SKM-1 (cell line): ENCODE results near the gene RERE.
"Not testable (repeated sequence)": the region's sequence is repeated elsewhere in the genome, so short reads cannot be mapped to it uniquely, and the experiment has no call there.

Source experiments
- DNase-seq: peaks from one replicate; lab custom pipeline; 2025; ENCODE audit not compliant: unreplicated experiment; lab: John Stamatoyannopoulos, UW

Gene RERE

DNA sequence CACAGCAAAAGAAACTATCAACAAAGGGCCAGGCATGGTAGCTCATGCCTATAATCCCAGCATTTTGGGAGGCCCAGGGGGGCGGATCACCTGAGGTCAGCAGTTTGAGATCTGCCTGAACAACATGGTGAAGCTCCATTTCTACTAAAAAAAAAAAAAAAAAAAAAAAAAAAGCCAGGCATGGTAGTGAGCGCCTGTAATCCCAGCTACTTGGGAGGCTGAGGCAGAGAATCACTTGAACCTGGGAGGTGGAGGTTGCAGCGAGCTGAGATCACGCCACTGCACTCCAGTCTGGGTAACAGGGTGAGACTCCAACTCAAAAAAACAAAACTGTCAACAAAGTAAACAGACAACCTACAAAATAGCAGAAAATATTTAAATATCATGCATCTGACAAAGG, 122.0 kb downstream of the RERE start:
- not testable (repeated sequence) for DNase-seq

DNA sequence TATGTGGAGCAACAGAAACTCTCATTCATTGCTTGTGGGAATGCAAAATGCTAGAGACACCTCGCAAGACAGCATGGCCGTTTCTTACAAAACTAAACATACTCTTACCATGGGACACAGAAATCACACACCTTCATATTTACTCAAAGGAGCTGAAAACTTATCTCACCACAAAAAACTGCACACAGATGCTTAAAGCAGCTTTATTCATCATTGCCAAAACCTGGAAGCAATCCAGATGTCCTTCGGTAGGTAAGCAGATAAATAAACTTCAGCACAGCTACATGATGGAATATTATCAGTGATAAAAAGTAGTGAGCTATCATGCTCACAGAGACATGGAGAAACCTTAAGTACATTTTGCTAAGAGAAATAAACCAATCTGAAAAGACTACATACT, 124.3 kb downstream of the RERE start:
- DNase-seq: no peak

GRCh38 chr1:8691662-8692061, 125.8 kb downstream of the RERE start:
- DNase-seq: no peak

DNA sequence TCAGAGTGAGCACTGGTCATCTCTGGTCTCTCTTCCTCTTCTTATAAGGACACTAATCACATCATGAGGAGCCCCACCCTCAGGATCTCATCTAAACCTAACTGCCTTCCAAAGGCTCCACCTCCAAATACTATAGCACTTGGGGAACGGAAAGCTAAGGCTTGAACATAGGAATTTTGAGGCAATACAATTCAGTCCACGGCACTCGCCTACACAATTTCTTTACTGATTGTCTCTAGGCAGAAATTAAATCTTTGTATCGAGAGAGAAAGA, 127.3 kb downstream of the RERE start:
- DNase-seq: no peak

DNA sequence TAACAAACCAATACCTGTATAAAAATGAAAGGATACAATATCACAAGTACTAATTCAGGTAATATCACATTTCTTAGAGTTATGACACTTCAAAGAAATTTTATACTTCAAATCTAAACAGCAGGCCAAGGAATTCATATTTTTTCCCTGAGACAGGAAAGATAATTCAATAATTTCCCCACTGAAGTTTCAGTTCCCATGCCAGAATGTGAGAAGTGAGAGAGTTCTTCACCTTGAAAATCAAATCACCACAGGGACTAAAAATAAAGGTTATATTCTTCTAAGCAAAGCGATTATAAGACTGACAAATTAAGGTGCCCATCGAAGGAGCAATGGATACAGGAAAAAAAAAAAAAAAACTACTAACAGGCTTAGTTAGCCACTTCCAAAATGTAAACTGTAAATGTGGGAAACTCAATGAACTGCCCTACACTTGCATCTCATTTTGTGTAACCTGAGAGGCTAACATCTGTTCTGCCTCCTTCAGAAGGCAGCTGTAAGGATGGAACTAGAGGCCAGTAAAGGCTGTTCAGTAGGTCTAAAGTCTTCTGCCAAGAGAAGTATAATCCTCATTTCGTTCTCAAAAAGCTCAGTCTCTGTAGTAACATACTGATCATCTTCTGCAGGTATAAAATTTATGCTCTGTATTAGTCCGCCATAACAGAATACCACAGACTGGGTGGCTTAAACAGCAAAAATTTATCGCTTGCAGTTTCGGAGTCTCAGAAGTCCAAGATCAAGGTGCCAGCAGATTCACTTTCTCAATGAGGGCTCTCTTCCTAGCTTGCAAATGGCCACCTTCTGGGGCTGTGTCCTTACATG, 127.8 kb downstream of the RERE start:
- no peak for DNase-seq

- DNase-seq: no peak
These were observed 129.9 kb downstream of the RERE start for GRCh38 chr1:8687538-8687937.

DNA sequence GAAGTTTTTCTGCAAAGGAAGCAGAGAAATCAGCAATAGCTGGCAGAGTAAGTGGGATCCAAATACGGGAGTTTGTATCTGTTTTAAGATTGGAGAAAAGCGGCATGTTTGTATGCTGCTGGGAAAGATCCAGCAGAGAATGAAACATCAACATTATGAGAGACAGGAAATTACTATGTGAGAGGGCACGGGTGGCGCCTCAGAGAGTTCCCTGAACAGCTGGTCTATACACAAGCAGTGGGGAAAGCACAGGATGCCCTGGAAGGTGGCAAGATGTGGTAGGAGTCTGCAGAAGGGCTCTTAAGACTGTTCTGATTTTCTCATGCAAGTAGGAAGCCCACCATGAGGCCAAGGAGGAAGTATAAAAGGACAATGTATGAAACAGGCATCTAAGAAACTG, 130.4 kb downstream of the RERE start:
- no peak for DNase-seq

GRCh38 chr1:8685463-8685862, 132.0 kb downstream of the RERE start:
- DNase-seq: no peak

DNA sequence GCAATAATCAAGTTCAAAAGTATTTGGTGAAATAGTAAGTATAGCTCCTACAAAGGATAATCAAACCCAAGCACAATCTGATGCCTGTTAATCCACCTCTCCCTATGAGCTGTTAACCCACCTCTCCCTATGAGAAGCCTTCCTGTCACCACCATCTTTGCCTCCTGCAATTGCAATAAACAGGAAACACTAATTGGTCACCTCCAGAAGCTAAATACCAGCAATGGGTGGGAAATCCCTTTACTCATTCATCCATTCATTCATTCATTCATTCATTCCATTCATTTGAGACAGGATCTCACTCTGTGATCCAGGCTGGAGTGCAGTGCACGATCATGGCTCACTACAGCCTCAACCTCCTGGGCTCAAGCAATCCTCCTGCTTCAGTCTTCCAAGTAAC, 132.8 kb downstream of the RERE start:
- DNase-seq: no peak

DNA sequence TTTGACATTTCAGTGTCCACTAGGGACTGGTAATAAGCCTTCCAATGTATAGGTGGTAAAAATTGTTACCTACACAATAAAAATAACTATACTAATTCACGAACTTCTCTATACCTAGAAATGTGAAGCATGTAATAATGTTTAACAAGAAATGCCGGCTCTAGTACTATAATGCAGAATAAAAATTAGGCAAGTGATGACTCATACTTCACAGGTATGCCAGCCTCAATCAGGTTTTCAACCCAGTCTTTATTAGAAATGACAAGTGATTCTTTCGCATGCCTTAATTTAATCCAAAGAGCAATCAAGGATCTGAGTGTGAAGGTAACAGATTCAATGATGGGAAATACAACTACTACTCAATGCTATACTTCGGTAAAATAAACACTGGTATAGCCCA, 134.9 kb downstream of the RERE start:
- no peak for DNase-seq

DNA sequence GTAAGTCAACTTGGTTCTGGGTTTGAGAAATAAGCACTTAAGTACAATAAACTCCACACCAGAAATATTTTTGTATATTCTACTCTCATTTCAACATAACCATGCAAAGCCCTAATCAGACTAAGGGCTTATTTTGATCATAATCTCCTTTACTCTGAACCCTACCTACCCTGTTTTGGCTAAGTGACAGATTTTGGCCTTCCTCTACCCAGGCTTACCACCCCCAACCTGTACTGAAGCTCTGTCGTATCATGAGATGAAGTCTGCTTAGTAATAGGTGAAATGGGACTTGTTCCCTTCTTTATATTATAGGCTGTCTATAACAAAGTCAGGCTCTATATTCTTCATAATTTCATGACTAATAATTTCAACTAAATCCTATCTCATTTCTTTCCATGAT, 135.5 kb downstream of the RERE start:
- no peak for DNase-seq

- DNase-seq: no peak
These were observed 136.5 kb downstream of the RERE start for GRCh38 chr1:8680664-8681650.

GRCh38 chr1:8679929-8680663, 137.3 kb downstream of the RERE start:
- no peak for DNase-seq

DNA sequence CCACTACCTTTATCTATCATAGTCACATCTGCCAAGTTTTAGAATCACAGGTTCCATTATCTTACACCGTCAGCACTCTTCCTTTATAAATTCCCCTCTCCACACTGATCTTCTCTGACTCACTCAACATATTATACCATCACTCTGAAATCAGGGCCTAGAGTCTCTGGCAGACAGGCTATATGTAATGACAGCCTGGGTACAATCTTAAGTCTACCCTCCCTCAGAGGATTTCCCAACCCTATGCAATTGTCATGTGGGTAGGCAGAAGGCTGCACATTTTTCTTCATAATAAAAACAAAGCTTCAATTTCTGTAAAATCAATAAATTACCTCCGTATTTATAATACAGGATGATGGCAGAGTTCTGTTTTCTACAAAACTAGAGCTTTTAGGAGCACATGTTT, 138.0 kb downstream of the RERE start:
- DNase-seq: no peak

DNA sequence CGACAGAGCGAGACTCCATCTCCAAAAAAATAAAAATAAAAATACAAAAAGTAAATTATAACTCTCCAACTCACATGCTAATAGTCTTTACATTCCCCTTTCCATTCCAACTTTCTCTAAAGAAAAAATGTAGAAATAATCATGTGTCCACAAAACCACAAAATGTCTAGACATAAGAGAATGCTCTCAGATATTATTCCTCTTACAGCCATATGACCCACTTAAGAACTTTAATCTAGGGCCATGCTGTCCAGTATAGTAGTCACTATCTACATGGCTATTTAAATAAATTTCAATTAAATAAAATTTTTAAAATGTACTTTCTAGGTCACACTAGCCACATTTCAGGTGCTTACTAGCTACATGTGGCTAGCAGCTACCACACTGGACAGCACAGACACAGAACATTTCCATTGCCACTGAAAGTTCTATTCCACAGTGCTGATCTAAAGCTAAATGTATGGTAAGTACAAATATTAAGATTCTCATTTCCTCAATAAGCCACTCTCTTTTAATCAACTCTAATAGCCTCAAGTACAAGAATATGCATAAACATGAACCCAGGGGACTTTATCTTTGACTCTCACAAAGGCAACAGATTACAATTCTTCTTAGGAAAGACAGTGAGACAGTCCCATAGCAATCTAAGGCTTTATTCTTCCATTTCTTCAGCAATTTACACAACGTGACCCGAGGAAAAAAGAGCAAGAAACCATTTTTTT, 138.6 kb downstream of the RERE start:
- no peak for DNase-seq

DNA sequence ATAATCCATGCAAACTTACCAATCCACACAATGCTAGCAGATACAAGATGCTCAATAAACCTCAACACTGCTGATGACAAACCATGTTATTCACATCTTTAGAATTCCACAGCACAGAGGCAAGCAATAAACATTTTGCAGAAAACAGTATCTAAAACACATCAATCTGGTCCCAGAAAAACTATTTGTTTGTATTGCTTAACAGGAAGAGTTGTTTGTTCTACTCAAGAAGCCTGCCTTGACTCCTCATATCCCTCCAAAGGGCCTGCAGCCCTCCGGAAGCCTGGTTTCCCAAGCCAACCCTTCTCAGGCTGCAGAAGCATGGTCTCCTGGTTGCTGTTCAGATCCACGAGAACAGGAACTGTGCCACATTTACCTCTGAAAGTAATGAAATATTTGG, 139.7 kb downstream of the RERE start:
- DNase-seq: no peak

DNA sequence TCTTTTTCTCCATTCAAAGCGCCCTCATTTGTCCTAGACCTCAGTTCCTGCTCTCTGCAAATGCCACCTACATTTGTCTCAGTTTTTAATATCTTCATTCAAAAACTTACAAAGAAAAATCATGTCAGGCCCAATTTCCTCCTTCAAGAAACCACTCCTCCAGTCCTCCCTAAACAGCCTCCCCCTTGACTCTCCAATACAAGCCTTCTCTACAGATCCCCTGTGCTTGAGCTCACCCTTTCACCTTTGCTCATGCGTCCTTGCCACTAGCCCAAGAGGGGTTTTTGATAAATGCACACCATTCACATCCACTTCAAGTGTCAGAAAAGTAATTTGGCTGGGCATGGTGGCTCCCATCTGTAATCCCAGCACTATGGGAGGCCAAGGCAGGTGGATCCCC, 140.6 kb downstream of the RERE start:
- DNase-seq: no peak

DNA sequence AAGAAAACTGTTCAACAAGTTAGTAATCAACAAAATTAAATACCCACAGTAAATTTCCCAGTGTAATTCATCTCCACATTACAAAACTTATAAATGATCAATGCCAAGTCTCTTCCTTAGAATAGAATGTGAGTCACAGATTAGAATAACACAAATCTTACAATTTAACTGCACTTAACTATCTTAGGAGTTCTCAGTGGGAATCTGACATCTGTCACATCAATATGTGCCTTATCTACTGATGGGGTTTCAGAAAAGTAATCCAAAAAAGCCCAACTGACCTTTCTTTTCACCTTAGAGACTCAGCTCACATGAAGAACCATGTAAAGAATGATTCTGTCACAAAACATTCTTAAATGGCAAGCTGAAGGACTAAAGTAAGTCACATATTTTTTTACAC, 141.4 kb downstream of the RERE start:
- DNase-seq: no peak

DNA sequence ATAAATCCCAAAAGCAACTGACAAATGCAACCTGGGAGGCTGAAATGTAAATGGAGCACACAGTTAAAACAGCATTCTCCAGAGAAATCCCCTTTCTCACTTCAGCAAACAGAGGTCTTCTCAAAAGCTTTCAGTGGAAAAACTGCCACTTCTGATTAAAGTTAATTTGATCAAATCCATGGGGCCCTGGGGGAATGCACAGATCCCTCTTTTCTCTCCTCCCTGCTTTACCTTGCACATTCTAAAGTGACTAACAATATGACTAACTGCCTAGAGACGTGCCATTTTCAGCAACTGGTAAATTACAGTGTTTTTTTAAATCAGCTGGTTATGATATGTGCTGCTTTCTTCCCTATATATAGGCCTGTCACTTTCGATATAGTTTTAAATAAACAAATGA, 142.5 kb downstream of the RERE start:
- DNase-seq: no peak

DNA sequence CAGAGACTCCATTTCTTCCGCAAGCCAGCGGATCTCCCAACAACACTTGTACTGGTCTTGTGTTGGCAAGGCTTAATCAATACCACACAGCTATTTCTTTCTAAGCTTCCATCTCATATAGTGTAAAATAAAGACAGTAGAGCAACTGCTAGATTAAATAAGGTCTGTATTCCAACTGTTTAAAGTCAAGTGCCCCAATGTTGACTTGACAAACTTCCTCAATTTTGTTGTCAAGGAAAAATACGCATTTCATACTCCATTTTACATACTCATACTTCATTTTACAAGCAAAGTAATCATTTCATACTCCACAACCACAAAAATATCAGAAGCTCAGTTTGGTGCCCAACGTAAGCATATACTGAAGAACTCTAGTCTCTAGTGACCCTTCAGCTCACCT, 143.0 kb downstream of the RERE start:
- DNase-seq: no peak

GRCh38 chr1:8671306-8671917, 146.0 kb downstream of the RERE start:
- peak; percentile 12 for DNase-seq
